HG02840 (cell line): ENCODE data around the gene NT5DC4.
"Not testable (repeated sequence)": the region's sequence is repeated elsewhere in the genome, so short reads cannot be mapped to it uniquely, and the experiment has no call there.

Experiments used
- ATAC-seq: cut with Tn5 transposase; IDR thresholded peaks from one replicate; pipeline ENCODE4 v1.9.1; 2021; ENCODE audit warnings: mild to moderate bottlenecking, moderate library complexity, moderate number of reproducible peaks; ENCODE audit not compliant: unreplicated experiment, low FRiP score

The NT5DC4 gene

GRCh38 chr2:112699984-112700667 is 20.7 kb upstream of the NT5DC4 start:
- ATAC-seq: no peak

DNA sequence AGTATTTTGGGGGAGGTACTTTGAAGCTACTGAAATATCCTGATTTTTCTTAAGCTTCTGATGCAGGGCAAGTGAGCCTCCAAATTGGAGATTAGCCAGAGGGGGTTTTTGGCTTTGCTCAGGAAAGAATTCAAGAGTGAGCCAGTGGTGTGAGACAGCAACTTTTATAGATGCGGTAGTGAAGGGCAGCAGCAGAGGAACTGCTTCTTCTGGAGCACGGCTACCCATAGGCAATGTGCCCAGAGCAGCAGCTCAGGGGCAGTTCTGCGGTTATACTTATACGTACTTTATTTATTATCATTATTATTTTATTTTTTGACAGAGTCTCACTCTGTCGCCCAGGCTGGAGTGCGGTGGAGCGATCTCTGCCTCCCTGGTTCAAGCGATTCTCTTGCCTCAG is 19.8 kb upstream of the NT5DC4 start:
- no peak for ATAC-seq

- ATAC-seq: no peak
Observed at GRCh38 chr2:112703684-112704083, 17.1 kb upstream of the NT5DC4 start.

DNA sequence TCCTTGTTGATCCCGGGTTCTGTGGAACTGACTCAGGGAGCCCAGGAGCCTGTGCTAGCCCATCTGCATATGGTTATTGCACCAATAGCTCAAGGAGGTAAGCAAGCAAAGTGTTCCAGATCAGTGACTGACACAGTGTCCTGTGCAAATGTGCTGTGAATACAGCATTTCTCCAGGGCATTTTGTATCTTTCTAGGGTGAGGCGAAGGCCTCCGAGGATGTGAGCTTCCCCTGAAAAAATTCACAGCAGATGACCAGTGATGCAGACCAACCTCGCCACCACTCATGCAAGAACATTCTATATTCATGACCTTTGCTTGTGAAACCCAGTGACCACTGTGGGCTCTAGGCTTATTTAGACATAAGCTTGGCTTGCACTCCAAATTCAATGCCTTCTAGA is 15.2 kb upstream of the NT5DC4 start:
- no peak for ATAC-seq

GRCh38 chr2:112706170-112706664 is 14.6 kb upstream of the NT5DC4 start:
- ATAC-seq: no peak

DNA sequence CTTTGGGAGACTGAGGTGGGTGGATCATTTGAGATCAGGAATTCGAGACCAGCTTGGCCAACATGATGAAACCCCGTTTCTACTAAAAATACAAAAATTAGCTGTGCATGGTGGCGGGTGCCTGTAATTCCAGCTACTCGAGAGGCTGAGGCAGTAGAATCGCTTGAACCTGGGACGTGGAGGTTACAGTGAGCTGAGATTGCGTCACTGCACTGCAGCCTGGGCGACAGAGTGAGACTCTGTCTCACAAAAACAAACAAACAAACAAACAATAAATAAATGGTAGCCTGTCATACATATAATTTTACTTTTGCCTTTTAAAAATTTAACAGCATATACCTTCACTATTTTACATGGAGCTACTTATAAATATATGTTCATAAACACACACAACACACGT is 13.9 kb upstream of the NT5DC4 start:
- ATAC-seq: not testable (repeated sequence)

GRCh38 chr2:112708968-112709367 is 11.9 kb upstream of the NT5DC4 start:
- no peak for ATAC-seq

GRCh38 chr2:112709703-112710102 is 11.1 kb upstream of the NT5DC4 start:
- ATAC-seq: no peak

DNA sequence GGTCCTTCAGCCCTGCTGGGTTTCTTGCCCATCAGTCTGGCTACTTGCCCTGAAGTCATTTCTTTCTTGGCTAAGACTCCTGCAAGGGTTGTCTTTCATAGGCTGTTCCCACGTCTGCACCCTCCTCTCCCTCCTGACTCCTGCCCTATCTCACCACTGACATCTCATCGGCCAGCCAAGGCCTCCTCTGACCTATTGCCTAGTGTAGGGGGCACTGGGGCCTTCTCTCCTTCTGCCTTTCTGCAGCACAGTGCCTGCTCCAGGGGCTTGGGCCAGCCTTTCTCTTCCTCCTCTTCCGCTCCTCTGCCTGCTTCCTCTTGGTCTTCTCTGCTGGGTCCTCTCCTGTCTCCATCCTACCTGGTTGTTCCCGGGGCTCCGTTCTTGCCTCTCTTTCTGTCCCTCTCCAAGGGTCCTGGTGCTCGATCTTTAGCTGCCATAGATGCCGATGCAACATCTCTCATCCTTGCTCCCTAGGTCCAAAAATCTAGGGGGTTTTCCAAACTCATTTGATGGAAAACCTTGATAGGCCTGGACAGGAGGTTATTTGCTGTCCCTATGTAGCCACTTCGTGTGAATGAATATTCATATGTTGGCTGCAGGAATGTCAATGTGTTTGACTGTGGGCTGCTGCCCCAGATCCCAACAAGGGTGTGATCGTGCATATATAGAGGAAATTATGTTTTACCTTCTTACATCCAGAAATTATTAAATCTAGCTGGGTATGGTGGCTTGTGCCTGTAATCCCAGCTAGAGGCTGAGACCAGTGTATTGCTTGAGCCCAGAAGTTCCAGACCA is 9.7 kb upstream of the NT5DC4 start:
- ATAC-seq: no peak

DNA sequence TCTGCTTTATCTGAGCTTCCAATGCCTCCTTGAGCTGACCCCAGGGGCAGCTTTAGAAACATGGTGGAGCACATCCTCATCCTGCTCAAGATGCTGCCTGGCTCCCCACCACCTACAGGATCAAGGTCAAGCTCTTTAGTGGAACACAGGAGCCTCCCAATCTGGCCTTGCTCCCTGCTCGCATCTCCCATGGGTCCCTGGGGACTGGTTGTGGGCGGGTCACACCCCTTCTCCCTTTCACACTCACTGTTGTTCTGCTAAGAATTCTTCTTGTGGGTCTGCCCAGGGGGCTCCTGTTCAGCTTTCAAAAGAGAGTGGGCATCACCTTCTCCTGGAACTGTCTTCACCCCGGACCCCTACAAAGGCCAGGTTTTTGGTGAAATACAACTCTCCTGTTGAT is 8.4 kb upstream of the NT5DC4 start:
- no peak for ATAC-seq

GRCh38 chr2:112712903-112713584 is 7.8 kb upstream of the NT5DC4 start:
- ATAC-seq: no peak

DNA sequence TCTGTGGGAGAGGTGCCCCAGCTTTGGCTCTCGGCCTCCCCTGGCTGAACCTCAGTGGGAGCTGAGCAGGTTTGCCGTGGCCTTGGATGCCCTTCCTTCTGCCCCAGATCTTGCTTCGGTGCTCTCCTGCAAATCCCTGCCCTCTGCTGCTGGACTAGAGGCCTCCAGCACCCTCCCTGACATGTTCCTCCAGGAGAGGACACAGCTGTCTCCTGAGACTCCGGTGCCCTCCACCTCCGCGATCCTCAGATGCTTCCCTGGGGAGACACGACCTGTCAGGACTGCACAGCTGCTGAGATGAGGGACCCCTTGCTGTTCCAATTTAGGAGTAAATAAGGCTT is 7.3 kb upstream of the NT5DC4 start:
- ATAC-seq: no peak

- ATAC-seq: no peak
Observed at GRCh38 chr2:112713926-112714325, 6.9 kb upstream of the NT5DC4 start.

GRCh38 chr2:112714331-112714730 is 6.5 kb upstream of the NT5DC4 start:
- ATAC-seq: no peak

- ATAC-seq: no peak
Observed at GRCh38 chr2:112714836-112715631, 5.8 kb upstream of the NT5DC4 start.

- not testable (repeated sequence) for ATAC-seq
Observed at GRCh38 chr2:112716094-112716493, 4.7 kb upstream of the NT5DC4 start.

- not testable (repeated sequence) for ATAC-seq
Observed at GRCh38 chr2:112716826-112717352, 3.9 kb upstream of the NT5DC4 start.

DNA sequence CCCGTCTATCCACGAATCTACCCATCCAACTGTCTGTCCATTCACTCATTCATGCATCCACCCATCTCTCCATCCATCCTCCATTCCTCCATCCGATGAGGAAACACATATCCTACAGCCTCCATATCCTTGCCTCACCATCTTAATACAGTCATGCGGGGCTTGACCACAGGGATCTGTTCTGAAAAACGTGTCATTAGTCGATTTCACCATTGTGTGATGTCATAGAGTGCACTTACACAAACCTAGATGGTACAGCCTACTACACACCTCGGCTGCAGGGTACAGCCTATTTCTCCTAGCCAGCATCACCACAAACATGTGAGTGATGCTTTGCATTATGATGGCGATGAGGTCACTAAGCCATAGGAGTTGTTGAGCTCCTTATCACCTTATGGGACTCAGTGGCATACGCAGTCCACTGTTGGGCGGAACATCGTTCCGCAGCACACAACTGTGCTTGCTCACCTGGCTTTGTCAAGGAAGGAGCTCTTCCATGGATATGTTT is 1.9 kb upstream of the NT5DC4 start:
- ATAC-seq: no peak

GRCh38 chr2:112721819-112722522 is 1.2 kb downstream of the NT5DC4 start:
- ATAC-seq: no peak
